GM23338 (cell line): ENCODE data around the gene GUCY1A2. TPM values are rescaled to one million over a fixed set of nuclear protein-coding genes. Genes with fewer than 3 reads are reported as not detected.

Source experiments
- ATAC-seq: fragments of 200-7000 bp; cut with Tn5 transposase; 3 replicates; pipeline ENCODE4 v1.9.1; 2020
- DNase-seq: peaks from one replicate; pipeline ENCODE4 v3.0.0-alpha.2; 2015; ENCODE audit warnings: low spot score
- H2AFZ ChIP-seq: fragments of 200-600 bp; sonication (generic); 2 replicates; pipeline ENCODE4 v1.8.0; 2016; ENCODE audit warnings: antibody characterized with exemption, mild to moderate bottlenecking, moderate library complexity
- H3F3A ChIP-seq: fragments of 200-600 bp; sonication (generic); replicated peaks from 2 replicates; pipeline ENCODE4 v1.8.0; 2017; ENCODE audit warnings: antibody characterized with exemption, mixed run types, low read depth
- H3K27ac ChIP-seq: fragments of 200-600 bp; sonication (generic); 2 replicates; pipeline ENCODE4 v1.6.1; 2016; ENCODE audit warnings: low read depth
- H3K27me3 ChIP-seq: fragments of 200-600 bp; sonication (generic); 2 replicates; pipeline ENCODE4 v1.8.0; 2016; ENCODE audit warnings: mild to moderate bottlenecking, mixed run types, moderate library complexity; ENCODE audit not compliant: insufficient read depth
- H3K36me3 ChIP-seq: fragments of 200-600 bp; sonication (generic); 2 replicates; pipeline ENCODE4 v1.8.0; 2016; ENCODE audit warnings: mild to moderate bottlenecking; ENCODE audit not compliant: insufficient read depth
- H3K4me1 ChIP-seq: fragments of 200-600 bp; sonication (generic); 2 replicates; pipeline ENCODE4 v1.8.0; 2016; ENCODE audit warnings: mild to moderate bottlenecking, moderate library complexity; ENCODE audit not compliant: insufficient read depth
- H3K4me2 ChIP-seq: fragments of 200-600 bp; sonication (generic); 2 replicates; pipeline ENCODE4 v1.7.1; 2017; ENCODE audit warnings: mixed run types
- H3K4me3 ChIP-seq: fragments of 200-600 bp; sonication (generic); 2 replicates; pipeline ENCODE4 v1.6.1; 2016; ENCODE audit warnings: mixed run types
- H3K79me2 ChIP-seq: fragments of 200-600 bp; sonication (generic); replicated peaks from 2 replicates; pipeline ENCODE4 v1.8.0; 2017; ENCODE audit warnings: mild to moderate bottlenecking; ENCODE audit not compliant: insufficient read depth
- H3K9me2 ChIP-seq: fragments of 200-600 bp; sonication (generic); 2 replicates; pipeline ENCODE4 v1.8.0; 2017; ENCODE audit not compliant: insufficient read depth
- H4K20me1 ChIP-seq: fragments of 200-600 bp; sonication (generic); replicated peaks from 2 replicates; pipeline ENCODE4 v1.8.0; 2017; ENCODE audit warnings: mild to moderate bottlenecking; ENCODE audit not compliant: insufficient read depth
- H3K27ac Mint-ChIP-seq: 2 replicates; pipeline ENCODE4 v1.8.0; 2020; ENCODE audit warnings: inconsistent platforms, mild to moderate bottlenecking, moderate library complexity, mixed read lengths
- H3K27me3 Mint-ChIP-seq: 3 replicates; pipeline ENCODE4 v1.8.0; 2022; ENCODE audit warnings: low read depth, mild to moderate bottlenecking, moderate library complexity, mixed read lengths, inconsistent platforms; ENCODE audit not compliant: insufficient read depth, poor library complexity
- H3K36me3 Mint-ChIP-seq: 3 replicates; pipeline ENCODE4 v1.8.0; 2021; ENCODE audit warnings: low read depth, mild to moderate bottlenecking, inconsistent platforms, moderate library complexity, mixed read lengths
- H3K4me1 Mint-ChIP-seq: 3 replicates; pipeline ENCODE4 v1.8.0; 2020; ENCODE audit warnings: mild to moderate bottlenecking, inconsistent platforms, mixed read lengths
- H3K4me3 Mint-ChIP-seq: 3 replicates; pipeline ENCODE4 v1.8.0; 2021; ENCODE audit warnings: moderate library complexity, mild to moderate bottlenecking, inconsistent platforms, mixed read lengths
- H3K9me3 Mint-ChIP-seq: 3 replicates; pipeline ENCODE4 v1.8.0; 2020; ENCODE audit warnings: moderate library complexity, mild to moderate bottlenecking, inconsistent platforms, mixed read lengths
- CREB1 ChIP-seq: fragments of 250-450 bp; sonication (Bioruptor Pico); IDR thresholded peaks from 2 replicates; pipeline ENCODE4 v1.5.0; 2020; ENCODE audit warnings: low read depth, mild to moderate bottlenecking, moderate library complexity
- EZH2 ChIP-seq: fragments of 200-600 bp; sonication (generic); IDR thresholded peaks from one replicate; pipeline ENCODE4 v1.8.0; 2017; ENCODE audit warnings: antibody characterized with exemption, mild to moderate bottlenecking, low read depth; ENCODE audit not compliant: unreplicated experiment
- EZH2phosphoT487 ChIP-seq: fragments of 200-600 bp; sonication (generic); IDR thresholded peaks from one replicate; pipeline ENCODE4 v1.8.1; 2018; ENCODE audit warnings: antibody characterized with exemption; ENCODE audit not compliant: unreplicated experiment
- JUNB ChIP-seq: IDR thresholded peaks from one replicate; pipeline ENCODE4 v1.6.1; 2016; ENCODE audit warnings: antibody characterized with exemption; ENCODE audit not compliant: unreplicated experiment
- NANOG ChIP-seq: IDR thresholded peaks from 2 replicates; pipeline ENCODE4 v1.6.1; 2016; ENCODE audit warnings: antibody characterized with exemption, borderline replicate concordance
- STAT1 ChIP-seq: IDR thresholded peaks from one replicate; pipeline ENCODE4 v1.6.1; 2016; ENCODE audit warnings: antibody characterized with exemption; ENCODE audit not compliant: unreplicated experiment
- polyA plus RNA-seq: library from polyadenylated mRNA; unstranded; fragments of >200 nt; fragmentation: Nextera tagmentation; extraction: Ambion mirVana; gene quantifications from 2 replicates; pipeline ENCODE4 v1.2.1, GENCODE V29; 2016
- total RNA-seq: library from RNA; depleted of rRNA; stranded (reverse); fragments of >200 nt; shearing (Covaris generic); gene quantifications from 2 replicates; pipeline ENCODE4 v1.2.3, GENCODE V29; 2014
- TF ChIP-seq, protein P1 (sequence below): fragments of 250-450 bp; sonication (Bioruptor Pico); IDR thresholded peaks from 2 replicates; pipeline ENCODE4 v1.5.0; 2020; ENCODE audit warnings: mild to moderate bottlenecking, moderate library complexity
- TF ChIP-seq, protein P2 (sequence below), 2 experiments: fragments of 200-600 bp in 1 of 2; sonication (generic) in 1 of 2; conservative IDR thresholded peaks; 2 replicates each; pipeline versions ENCODE4 v1.5.1 to v1.6.1; 2016 to 2017; ENCODE audit warnings: antibody characterized with exemption in 2 of 2, low read depth in 2 of 2, mild to moderate bottlenecking in 2 of 2, moderate library complexity in 1 of 2
- TF ChIP-seq, protein P3 (sequence below): IDR thresholded peaks from one replicate; pipeline ENCODE4 v1.6.1; 2018; ENCODE audit warnings: antibody characterized with exemption; ENCODE audit not compliant: unreplicated experiment

Gene GUCY1A2
- total and polyA plus RNA-seq, 2 experiments from 2014 or later, result 0.36 to 1.4 TPM

DNA sequence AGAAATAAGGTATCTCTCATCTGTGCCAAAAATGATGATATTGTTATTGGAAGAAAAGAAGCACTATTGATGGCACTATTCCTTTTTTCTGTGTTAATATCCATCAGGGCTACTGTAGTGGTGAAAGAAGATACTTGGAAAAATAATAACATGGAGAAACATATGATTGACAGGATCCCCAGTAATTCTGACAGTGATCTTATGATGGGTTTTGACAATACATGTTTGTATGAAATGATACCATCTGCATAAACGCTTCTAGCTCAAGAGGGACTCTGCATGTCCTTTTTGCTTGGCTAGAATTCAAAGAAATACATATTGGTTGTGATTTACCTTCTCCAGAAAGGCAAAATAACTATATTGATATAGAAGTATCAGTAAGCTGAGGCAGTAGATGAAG, 178.1 kb downstream of the GUCY1A2 start:
- no peak overlapping the region for H3K4me2 ChIP-seq
- no peak overlapping the region for H3K4me3 ChIP-seq
- Mint-ChIP-seq H3K4me1 (no peaks in the 10 kb centered on the region; the same call in 2 of the 3 replicates), H3K27me3 (peaks cover 2% of the 10 kb centered on the region), H3K27ac (no peak overlapping the region), H3K9me3 (no peaks in the 10 kb centered on the region), H3K4me3 (no peak overlapping the region), H3K36me3 (no peaks in the 10 kb centered on the region)
- TF ChIP-seq, protein P1, sequence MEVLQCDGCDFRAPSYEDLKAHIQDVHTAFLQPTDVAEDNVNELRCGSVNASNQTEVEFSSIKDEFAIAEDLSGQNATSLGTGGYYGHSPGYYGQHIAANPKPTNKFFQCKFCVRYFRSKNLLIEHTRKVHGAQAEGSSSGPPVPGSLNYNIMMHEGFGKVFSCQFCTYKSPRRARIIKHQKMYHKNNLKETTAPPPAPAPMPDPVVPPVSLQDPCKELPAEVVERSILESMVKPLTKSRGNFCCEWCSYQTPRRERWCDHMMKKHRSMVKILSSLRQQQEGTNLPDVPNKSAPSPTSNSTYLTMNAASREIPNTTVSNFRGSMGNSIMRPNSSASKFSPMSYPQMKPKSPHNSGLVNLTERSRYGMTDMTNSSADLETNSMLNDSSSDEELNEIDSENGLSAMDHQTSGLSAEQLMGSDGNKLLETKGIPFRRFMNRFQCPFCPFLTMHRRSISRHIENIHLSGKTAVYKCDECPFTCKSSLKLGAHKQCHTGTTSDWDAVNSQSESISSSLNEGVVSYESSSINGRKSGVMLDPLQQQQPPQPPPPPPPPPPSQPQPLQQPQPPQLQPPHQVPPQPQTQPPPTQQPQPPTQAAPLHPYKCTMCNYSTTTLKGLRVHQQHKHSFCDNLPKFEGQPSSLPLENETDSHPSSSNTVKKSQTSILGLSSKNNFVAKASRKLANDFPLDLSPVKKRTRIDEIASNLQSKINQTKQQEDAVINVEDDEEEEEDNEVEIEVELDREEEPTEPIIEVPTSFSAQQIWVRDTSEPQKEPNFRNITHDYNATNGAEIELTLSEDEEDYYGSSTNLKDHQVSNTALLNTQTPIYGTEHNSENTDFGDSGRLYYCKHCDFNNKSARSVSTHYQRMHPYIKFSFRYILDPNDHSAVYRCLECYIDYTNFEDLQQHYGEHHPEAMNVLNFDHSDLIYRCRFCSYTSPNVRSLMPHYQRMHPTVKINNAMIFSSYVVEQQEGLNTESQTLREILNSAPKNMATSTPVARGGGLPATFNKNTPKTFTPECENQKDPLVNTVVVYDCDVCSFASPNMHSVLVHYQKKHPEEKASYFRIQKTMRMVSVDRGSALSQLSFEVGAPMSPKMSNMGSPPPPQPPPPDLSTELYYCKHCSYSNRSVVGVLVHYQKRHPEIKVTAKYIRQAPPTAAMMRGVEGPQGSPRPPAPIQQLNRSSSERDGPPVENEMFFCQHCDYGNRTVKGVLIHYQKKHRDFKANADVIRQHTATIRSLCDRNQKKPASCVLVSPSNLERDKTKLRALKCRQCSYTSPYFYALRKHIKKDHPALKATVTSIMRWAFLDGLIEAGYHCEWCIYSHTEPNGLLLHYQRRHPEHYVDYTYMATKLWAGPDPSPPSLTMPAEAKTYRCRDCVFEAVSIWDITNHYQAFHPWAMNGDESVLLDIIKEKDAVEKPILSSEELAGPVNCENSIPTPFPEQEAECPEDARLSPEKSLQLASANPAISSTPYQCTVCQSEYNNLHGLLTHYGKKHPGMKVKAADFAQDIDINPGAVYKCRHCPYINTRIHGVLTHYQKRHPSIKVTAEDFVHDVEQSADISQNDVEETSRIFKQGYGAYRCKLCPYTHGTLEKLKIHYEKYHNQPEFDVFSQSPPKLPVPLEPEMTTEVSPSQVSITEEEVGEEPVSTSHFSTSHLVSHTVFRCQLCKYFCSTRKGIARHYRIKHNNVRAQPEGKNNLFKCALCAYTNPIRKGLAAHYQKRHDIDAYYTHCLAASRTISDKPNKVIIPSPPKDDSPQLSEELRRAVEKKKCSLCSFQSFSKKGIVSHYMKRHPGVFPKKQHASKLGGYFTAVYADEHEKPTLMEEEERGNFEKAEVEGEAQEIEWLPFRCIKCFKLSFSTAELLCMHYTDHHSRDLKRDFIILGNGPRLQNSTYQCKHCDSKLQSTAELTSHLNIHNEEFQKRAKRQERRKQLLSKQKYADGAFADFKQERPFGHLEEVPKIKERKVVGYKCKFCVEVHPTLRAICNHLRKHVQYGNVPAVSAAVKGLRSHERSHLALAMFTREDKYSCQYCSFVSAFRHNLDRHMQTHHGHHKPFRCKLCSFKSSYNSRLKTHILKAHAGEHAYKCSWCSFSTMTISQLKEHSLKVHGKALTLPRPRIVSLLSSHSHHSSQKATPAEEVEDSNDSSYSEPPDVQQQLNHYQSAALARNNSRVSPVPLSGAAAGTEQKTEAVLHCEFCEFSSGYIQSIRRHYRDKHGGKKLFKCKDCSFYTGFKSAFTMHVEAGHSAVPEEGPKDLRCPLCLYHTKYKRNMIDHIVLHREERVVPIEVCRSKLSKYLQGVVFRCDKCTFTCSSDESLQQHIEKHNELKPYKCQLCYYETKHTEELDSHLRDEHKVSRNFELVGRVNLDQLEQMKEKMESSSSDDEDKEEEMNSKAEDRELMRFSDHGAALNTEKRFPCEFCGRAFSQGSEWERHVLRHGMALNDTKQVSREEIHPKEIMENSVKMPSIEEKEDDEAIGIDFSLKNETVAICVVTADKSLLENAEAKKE (CRISPR knock-in tag), result no peak
- TF ChIP-seq JUNB, result no peak
- TF ChIP-seq, protein P2, sequence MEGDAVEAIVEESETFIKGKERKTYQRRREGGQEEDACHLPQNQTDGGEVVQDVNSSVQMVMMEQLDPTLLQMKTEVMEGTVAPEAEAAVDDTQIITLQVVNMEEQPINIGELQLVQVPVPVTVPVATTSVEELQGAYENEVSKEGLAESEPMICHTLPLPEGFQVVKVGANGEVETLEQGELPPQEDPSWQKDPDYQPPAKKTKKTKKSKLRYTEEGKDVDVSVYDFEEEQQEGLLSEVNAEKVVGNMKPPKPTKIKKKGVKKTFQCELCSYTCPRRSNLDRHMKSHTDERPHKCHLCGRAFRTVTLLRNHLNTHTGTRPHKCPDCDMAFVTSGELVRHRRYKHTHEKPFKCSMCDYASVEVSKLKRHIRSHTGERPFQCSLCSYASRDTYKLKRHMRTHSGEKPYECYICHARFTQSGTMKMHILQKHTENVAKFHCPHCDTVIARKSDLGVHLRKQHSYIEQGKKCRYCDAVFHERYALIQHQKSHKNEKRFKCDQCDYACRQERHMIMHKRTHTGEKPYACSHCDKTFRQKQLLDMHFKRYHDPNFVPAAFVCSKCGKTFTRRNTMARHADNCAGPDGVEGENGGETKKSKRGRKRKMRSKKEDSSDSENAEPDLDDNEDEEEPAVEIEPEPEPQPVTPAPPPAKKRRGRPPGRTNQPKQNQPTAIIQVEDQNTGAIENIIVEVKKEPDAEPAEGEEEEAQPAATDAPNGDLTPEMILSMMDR (conservative IDR thresholded peaks at IDR 0.05; ENCODE audit: low read depth in 2 of 2), result no peak
- TF ChIP-seq, protein P3, sequence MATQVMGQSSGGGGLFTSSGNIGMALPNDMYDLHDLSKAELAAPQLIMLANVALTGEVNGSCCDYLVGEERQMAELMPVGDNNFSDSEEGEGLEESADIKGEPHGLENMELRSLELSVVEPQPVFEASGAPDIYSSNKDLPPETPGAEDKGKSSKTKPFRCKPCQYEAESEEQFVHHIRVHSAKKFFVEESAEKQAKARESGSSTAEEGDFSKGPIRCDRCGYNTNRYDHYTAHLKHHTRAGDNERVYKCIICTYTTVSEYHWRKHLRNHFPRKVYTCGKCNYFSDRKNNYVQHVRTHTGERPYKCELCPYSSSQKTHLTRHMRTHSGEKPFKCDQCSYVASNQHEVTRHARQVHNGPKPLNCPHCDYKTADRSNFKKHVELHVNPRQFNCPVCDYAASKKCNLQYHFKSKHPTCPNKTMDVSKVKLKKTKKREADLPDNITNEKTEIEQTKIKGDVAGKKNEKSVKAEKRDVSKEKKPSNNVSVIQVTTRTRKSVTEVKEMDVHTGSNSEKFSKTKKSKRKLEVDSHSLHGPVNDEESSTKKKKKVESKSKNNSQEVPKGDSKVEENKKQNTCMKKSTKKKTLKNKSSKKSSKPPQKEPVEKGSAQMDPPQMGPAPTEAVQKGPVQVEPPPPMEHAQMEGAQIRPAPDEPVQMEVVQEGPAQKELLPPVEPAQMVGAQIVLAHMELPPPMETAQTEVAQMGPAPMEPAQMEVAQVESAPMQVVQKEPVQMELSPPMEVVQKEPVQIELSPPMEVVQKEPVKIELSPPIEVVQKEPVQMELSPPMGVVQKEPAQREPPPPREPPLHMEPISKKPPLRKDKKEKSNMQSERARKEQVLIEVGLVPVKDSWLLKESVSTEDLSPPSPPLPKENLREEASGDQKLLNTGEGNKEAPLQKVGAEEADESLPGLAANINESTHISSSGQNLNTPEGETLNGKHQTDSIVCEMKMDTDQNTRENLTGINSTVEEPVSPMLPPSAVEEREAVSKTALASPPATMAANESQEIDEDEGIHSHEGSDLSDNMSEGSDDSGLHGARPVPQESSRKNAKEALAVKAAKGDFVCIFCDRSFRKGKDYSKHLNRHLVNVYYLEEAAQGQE, result no peak
- no peak for TF ChIP-seq STAT1
- TF ChIP-seq CREB1 (CRISPR knock-in tag), result no peak
- no peak for TF ChIP-seq NANOG
- no peak for TF ChIP-seq EZH2
- TF ChIP-seq EZH2phosphoT487, result no peak
- H3K79me2 ChIP-seq, result no peaks in the 10 kb centered on the region
- no peaks in the 10 kb centered on the region for H3K9me2 ChIP-seq
- H3K36me3 ChIP-seq, result no peaks in the 10 kb centered on the region
- H2AFZ ChIP-seq, result no peak overlapping the region
- ATAC-seq (no peak), DNase-seq (no peak)
- H3K27ac ChIP-seq, result no peak overlapping the region
- H3K27me3 ChIP-seq, result peaks cover 4% of the 10 kb centered on the region; the same call in 1 of the 2 replicates
- no peaks in the 10 kb centered on the region for H3F3A ChIP-seq
- H3K4me1 ChIP-seq, result no peaks in the 10 kb centered on the region; the same call in 1 of the 2 replicates
- H4K20me1 ChIP-seq, result no peaks in the 10 kb centered on the region
